ENCODE measurements around the gene PPP4R3B. TPM values are rescaled to one million over a fixed set of nuclear protein-coding genes. Genes with fewer than 3 reads are reported as not detected.

The PPP4R3B gene
- total RNA-seq, 1 donor = 57.1 TPM

DNA sequence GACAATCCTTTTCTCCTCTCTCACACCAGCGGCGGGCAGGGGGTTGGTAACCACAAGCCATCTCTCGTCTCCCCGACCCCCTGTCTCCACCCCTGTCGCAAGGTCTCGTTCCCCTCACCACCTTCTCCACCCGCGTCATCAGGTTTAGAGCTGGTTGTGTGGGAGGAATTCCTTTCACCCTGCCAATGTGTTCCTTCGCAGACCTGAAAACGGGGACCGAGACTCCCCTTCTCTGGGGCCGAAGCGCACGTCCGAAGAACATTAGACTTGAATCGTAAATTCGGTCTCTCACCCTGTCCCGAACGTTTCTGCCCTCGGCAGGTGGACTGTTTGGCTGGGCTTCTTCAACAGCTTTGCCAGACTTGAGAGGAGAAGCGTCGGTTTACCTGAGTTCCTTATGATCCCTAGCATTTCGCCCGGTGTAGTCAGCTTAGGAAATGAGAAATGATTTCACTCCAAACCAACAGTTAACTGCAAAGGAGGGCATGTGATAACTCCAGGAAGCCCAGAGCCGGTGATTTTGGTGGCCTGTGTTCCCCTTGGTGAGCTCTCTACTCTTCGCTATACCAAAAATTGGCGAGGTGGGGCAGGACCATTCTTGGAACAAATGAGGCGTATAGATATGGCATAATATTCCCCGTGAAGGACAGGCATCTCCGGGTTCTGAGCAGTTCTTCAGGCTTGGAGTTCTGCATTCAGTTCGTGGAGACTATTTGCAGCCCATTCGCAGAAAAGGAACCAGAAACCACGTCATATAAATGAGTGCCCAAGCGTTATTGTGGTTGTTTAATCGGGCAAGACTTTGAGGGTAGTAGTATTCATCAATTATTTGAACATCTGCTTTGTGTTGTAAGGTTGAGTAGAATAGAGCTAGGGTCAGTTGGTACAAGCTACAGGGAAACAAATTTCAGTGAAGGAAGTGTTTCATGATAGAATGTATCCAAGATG, 97.2 kb downstream of the PPP4R3B start:
- TF ChIP-seq, protein P1, sequence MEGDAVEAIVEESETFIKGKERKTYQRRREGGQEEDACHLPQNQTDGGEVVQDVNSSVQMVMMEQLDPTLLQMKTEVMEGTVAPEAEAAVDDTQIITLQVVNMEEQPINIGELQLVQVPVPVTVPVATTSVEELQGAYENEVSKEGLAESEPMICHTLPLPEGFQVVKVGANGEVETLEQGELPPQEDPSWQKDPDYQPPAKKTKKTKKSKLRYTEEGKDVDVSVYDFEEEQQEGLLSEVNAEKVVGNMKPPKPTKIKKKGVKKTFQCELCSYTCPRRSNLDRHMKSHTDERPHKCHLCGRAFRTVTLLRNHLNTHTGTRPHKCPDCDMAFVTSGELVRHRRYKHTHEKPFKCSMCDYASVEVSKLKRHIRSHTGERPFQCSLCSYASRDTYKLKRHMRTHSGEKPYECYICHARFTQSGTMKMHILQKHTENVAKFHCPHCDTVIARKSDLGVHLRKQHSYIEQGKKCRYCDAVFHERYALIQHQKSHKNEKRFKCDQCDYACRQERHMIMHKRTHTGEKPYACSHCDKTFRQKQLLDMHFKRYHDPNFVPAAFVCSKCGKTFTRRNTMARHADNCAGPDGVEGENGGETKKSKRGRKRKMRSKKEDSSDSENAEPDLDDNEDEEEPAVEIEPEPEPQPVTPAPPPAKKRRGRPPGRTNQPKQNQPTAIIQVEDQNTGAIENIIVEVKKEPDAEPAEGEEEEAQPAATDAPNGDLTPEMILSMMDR (IDR thresholded peaks at IDR 0.05; ENCODE audit: insufficient read depth, low read length) = no peak
- peak; percentile 31 for DNase-seq (ENCODE audit: low read depth)
- H3K4me3 ChIP-seq (ENCODE audit: low read depth, low read length) = peak overlapping the region; percentile 87

DNA sequence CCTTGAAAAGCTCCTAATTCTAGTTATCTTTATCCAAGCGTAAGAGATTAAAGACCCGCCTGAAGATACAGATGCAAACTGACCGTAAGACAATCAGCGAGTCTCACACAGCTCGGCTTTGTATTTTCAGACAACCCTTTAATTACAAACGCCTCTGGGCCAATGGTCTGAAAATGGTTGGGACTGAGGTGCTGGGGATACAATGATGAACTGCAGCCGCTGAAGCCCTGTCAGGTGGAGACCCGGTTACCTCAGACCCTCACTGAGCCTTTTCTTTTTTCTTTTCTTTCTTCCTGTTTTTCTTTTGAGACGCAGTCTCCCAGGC, 98.6 kb downstream of the PPP4R3B start:
- TF ChIP-seq, protein P1 (IDR thresholded peaks at IDR 0.05; ENCODE audit: insufficient read depth, low read length) = no peak
- peak overlapping the region; percentile 67 for H3K4me3 ChIP-seq (ENCODE audit: low read depth, low read length)
- peak; percentile 11 for DNase-seq (ENCODE audit: low read depth)

DNA sequence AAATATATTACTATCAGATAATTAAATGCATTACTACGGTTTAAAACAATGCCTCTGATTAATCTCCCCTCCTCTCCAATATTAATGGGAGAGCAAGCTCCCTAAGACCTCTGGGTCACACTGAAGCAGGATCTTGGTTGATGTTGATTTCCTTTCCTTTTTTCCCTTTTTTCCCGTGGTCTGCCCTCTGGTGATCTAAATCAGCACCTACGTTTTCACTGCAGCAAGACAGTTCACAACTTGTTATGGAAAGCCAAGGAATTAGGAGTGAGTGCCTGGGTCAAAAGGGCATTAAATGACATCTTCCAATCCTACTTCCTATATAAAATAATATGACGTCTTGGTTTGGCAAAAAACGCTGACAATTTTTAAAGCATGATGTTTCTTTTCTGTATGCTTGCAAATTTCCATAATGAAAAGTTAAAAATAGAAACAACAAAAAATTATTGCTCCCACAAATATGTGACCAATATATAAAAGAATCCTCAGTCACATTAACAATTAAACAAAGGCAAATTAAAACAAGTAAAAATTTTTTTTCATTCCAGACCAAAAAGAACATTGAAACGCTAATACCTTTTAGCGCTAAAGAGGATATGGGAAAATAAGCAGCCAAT, 105.8 kb downstream of the PPP4R3B start:
- TF ChIP-seq, protein P1 (IDR thresholded peaks at IDR 0.05; ENCODE audit: insufficient read depth, low read length) = peak; percentile 70
- peak; percentile 56 for DNase-seq (ENCODE audit: low read depth)
- no peak overlapping the region for H3K4me3 ChIP-seq (ENCODE audit: low read depth, low read length)

DNA sequence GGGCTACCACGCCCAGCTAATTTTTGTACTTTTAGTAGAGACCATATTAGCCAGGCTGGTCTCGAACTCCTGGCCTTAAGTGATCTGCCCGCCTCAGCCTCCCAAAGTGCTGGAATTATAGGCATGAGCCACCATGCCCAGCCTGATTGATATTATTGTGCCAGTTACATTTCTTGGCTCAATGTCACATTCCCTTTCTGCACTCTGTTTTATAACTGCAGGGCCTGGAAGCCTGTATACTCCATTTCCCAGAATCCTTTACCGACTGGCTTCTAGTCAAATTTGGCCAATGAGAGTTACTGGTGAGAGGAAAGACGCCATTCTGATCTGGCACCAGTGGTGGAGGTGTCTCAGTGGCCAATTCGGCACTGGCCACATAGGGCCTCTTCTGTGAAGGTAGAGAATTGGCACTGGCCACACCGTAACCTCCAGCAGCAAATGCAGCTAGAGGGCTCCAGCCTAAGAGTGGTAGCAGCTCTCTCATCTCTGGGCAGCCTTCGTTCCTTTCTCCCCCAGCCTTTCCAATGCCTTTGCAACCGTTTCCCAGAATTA, 114.8 kb downstream of the PPP4R3B start:
- TF ChIP-seq, protein P1 (IDR thresholded peaks at IDR 0.05; ENCODE audit: insufficient read depth, low read length) = no peak
- H3K4me3 ChIP-seq (ENCODE audit: low read depth, low read length) = no peak overlapping the region
- DNase-seq (ENCODE audit: low read depth) = no peak

DNA sequence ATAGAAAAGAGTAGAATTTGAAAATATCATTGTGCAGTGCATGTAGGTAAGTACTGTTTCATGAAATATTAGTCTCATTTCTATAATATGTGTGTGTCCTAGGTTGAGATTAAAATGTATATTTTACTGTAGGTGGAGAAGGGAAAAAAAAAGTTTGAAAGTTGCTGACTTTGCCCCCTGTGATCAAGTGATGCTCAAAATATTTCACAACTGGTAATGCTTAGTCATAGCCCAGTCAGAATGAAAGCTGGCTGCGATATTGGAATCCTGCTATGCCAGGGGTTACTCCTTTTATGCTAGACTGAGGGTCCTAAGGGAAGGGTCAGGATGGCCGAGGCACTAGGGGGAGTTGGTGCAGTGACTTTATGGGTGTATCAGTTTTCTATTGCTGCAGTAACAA, 117.4 kb downstream of the PPP4R3B start:
- TF ChIP-seq, protein P1 (IDR thresholded peaks at IDR 0.05; ENCODE audit: insufficient read depth, low read length) = no peak
- H3K4me3 ChIP-seq (ENCODE audit: low read depth, low read length) = no peak overlapping the region
- DNase-seq (ENCODE audit: low read depth) = peak; percentile 69

DNA sequence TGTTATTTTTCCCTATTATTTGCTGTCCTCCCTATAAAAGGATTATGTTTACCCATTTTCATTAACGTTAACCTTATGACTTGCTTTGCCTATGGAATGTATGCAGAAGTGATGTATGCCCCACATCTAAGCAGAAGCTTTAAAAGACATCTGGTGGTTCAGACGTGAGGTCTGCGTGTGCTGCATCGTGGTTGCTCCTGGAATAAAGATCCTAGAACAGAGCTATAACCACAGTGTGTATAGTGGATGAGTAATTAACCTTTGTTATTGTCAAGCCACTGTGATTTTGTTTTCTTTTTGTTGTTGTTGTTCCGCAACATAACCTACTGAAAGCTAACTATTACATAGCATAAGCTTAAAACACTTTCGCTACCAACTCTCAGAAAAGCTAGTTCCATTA, 118.8 kb downstream of the PPP4R3B start:
- DNase-seq (ENCODE audit: low read depth) = no peak
- TF ChIP-seq, protein P1 (IDR thresholded peaks at IDR 0.05; ENCODE audit: insufficient read depth, low read length) = no peak
- no peak overlapping the region for H3K4me3 ChIP-seq (ENCODE audit: low read depth, low read length)

Small RNA genes within 50 kb of the gene (small RNA-seq; reads per million reads assigned to genes)
- gene RF00586 (not detected), gene RNU6-634P (not detected)

Other genes starting within 250 kb of the PPP4R3B start
- gene CCDC88A, start 197.8 kb downstream of the PPP4R3B start, total RNA-seq (ENCODE audit: low replicate concordance) = 111 and 123 TPM in 2 replicates
- 25.2 and 46.1 TPM in 2 replicates for gene CFAP36, start 97.9 kb downstream of the PPP4R3B start, total RNA-seq (ENCODE audit: low replicate concordance)
- gene PNPT1, start 76.2 kb upstream of the PPP4R3B start, total RNA-seq (ENCODE audit: low replicate concordance) = 21.1 and 27.0 TPM in 2 replicates

All from fibroblast of the aortic adventitia (primary cell).